CD1c-positive myeloid dendritic cell (primary cell): ENCODE data around the gene PLEKHG4B.
A peak's percentile ranks its signal among the peaks of the same experiment; 100 is the strongest.
"Not testable (repeated sequence)": the region's sequence is repeated elsewhere in the genome, so short reads cannot be mapped to it uniquely, and the experiment has no call there.

Source experiments
- DNase-seq: peaks from one replicate; pipeline ENCODE4 v3.0.0-alpha.2; 2016; ENCODE audit errors: extremely low spot score

Gene PLEKHG4B

DNA sequence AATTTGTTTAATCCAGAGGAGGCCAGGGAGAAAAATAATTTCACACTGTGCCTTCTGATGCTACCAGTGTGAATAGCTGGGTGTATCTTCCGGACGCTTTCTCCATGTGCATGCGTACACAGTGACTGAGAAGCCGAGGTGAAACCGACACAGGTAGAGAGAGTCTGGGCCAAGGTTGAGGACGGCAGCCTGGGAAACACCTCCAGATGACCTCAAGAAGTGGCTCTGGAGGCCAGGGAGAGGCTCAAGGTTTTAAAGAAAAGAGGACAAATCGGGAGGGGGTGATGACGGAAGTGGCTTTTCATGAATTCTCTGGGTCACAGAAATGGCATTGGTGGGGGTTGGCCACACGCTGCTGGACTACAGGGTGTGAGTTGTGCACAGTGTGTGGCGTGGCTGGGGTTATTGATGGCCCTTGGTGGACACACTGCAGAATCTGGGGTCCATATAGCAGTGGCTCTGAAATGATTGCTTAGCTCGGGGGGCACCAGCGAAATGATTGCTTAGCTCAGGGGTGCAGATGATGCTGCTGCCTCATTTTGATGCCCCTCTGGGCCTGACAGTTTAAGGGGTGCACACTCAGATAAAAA, 65.3 kb downstream of the PLEKHG4B start:
- no peak for DNase-seq

- no peak for DNase-seq
These were observed 65.8 kb downstream of the PLEKHG4B start for GRCh38 chr5:157801-158200.

- no peak for DNase-seq
These were observed 67.0 kb downstream of the PLEKHG4B start for GRCh38 chr5:158807-159447.

GRCh38 chr5:159448-160172, 67.6 kb downstream of the PLEKHG4B start:
- DNase-seq, result no peak

- no peak for DNase-seq
These were observed 68.2 kb downstream of the PLEKHG4B start for GRCh38 chr5:160173-160510.

DNA sequence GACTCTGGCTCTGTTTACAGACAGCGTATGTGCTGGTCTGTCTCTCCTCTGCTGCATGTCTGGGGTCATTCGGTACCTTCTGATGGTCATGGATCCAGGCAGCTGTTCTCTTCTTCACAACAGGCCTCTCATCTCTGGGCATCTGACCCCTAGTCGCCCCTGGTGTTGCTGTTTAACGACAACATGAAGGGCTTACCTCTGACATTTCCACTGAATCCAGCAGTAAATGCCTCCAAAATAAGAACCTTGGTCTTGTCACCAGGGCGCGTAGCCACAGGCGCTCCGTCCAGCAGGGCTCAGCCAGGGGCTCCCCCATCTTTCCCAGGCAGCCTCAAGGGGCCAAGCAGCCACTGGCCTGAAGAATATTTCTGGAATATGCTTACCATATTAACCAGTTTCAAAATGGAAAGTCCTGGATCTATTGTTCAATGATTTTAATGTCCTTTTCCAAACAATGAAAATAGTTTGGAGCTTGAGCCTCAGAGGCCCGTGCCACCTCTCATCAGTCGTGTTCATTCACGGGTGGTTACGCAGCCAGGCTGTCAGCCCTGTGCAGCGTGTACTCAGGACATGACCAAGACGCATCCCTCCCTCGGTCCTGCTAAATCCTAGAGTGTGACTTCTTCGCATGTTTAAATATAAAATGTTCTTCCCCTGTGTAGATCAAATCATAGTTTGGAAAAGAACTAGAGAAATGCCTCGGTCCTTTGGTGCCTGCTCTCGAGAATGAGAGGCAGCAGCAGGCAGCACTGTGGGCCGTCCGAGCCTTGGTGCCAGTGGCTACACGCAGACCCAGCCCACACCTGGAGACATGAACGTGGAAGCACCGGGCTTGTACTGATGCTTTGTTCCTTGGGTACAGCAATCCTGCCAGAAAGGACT, 69.2 kb downstream of the PLEKHG4B start:
- no peak for DNase-seq

DNA sequence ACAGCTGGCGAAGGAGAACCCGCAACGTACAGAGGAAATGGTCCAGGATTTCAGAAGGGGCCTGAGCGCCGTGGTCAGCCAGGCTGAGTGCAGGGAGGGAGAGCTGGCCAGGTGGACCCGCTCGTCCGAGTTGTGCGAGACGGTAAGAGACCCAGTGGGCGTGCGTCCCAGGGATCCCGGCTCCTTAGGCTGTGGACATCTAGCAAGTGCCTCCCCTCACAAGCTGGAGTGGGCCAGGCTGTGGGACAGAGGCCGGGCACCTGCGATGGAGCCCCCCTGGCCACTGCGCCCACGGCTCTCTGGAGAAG, 69.8 kb downstream of the PLEKHG4B start:
- no peak for DNase-seq

GRCh38 chr5:162190-162564, 70.2 kb downstream of the PLEKHG4B start:
- no peak for DNase-seq

GRCh38 chr5:162565-163337, 70.8 kb downstream of the PLEKHG4B start:
- no peak for DNase-seq

- no peak for DNase-seq
These were observed 71.3 kb downstream of the PLEKHG4B start for GRCh38 chr5:163338-163620.

DNA sequence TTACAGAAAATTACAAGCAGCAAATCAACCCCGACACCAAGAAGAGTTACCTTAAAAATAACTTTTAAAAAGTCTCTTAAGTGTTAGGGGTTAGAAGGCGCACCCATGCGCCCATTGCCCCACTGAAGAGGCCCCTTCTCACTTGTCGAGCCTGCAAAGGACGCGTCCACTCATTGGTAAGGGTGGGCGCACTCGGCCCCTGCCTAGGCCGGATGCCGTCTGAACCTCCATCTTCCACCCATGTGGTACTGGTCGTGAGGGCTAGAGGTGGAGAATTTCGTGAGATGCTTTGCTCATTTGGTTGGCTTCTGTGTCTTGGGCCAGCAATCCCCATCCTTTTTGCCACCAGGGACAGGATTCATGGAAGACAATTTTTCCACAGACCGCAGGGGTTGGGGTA, 71.9 kb downstream of the PLEKHG4B start:
- no peak for DNase-seq

GRCh38 chr5:164244-164643, 72.3 kb downstream of the PLEKHG4B start:
- DNase-seq, result no peak

- not testable (repeated sequence) for DNase-seq
These were observed 72.8 kb downstream of the PLEKHG4B start for GRCh38 chr5:164783-165182.

DNA sequence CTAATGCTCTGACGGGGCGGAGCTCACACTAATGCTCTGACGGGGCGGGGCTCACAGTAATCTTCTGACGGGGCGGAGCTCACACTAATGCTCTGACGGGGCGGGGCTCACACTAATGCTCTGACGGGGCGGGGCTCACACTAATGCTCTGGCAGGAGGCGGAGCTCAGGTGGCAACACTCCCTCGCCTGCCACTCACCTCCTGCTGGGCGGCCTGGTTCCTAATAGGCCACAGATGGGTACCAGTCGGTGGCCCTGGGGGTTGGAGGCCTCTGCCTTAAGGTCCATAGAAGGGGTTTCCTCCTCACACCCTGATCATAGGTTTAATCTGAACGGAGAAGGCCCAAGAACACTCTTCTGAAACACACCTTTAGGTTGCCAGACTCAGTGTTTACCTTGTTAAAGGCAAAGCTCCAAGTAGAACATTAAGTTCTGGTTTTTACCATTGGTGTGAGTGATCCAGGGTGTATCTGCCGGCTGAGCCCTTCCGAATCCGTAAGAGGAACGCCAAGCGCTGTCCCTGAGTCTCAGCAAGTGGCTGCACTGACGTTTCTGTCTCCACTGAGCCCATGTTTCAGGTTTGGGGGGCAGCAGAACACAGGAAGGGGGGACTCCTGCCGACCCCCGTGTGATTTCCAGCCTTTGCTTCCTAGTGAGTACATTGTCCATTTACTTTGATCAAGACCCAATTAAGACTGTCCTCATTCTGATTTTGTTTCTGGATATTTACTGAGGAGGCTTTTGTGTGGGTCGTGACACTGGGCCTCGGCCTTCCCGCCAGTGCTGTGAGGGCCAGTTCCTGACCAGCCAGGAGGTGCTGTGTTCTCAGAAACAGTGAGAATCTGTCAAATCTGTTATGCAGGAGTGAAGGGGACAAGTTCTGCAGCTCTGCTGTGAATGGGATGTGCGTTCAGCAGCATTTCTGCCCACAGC, 74.7 kb downstream of the PLEKHG4B start:
- no peak for DNase-seq

- no peak for DNase-seq
These were observed 75.5 kb downstream of the PLEKHG4B start for GRCh38 chr5:167511-167910.

GRCh38 chr5:167982-168660, 76.2 kb downstream of the PLEKHG4B start:
- no peak for DNase-seq

- DNase-seq, result peak; percentile 67
These were observed 77.2 kb downstream of the PLEKHG4B start for GRCh38 chr5:169071-169727.

- no peak for DNase-seq
These were observed 77.7 kb downstream of the PLEKHG4B start for GRCh38 chr5:169728-170094.

- DNase-seq, result no peak
These were observed 79.2 kb downstream of the PLEKHG4B start for GRCh38 chr5:170971-171800.
